HepG2 (cell line): ENCODE measurements around the gene SYMPK. TPM values are rescaled to one million over a fixed set of nuclear protein-coding genes. Genes with fewer than 3 reads are reported as not detected.

Source experiments
- ARNT ChIP-seq: fragments of 450-650 bp; IDR thresholded peaks from 2 replicates; pipeline ENCODE4 v1.6.1; 2017
- CEBPB ChIP-seq: IDR thresholded peaks from 2 replicates; pipeline ENCODE4 v1.6.1; 2011; ENCODE audit warnings: low read depth, low read length, improper control_type of control experiment, borderline replicate concordance
- FOXO1 ChIP-seq: sonication (generic); formaldehyde crosslinking; IDR thresholded peaks from 2 replicates; pipeline ENCODE4 v1.4.0; 2020; ENCODE audit warnings: missing genetic modification reagents
- HCFC1 ChIP-seq: fragments of 150-350 bp; IDR thresholded peaks from 2 replicates; pipeline ENCODE4 v1.6.1; 2014; ENCODE audit warnings: low read depth, low read length
- HDAC1 ChIP-seq: sonication (generic); formaldehyde crosslinking; IDR thresholded peaks from 2 replicates; pipeline ENCODE4 v1.5.1; 2020; ENCODE audit warnings: mild to moderate bottlenecking, missing genetic modification reagents
- HNRNPUL1 ChIP-seq: fragments of 200-400 bp; formaldehyde crosslinking; IDR thresholded peaks from 2 replicates; pipeline ENCODE4 v1.6.1; 2017; ENCODE audit warnings: low read depth, mild to moderate bottlenecking, low read length, moderate library complexity
- KDM4B ChIP-seq: sonication (generic); formaldehyde crosslinking; IDR thresholded peaks from 2 replicates; pipeline ENCODE4 v1.4.0; 2020; ENCODE audit warnings: missing genetic modification reagents
- MAZ ChIP-seq, 2 experiments: sonication (generic) in 1 of 2; formaldehyde crosslinking in 1 of 2; IDR thresholded peaks; 2 replicates each; pipeline versions ENCODE4 v1.5.0 to v1.6.1; 2012 to 2020; ENCODE audit warnings: low read depth in 2 of 2, mild to moderate bottlenecking in 2 of 2, borderline replicate concordance in 1 of 2, improper control_type of control experiment in 1 of 2, low read length in 1 of 2, missing genetic modification reagents in 1 of 2, moderate library complexity in 1 of 2
- NONO ChIP-seq, 2 experiments: fragments of 450-650 bp in 1 of 2; sonication (generic) in 1 of 2; formaldehyde crosslinking in 1 of 2; IDR thresholded peaks in 1 of 2; conservative IDR thresholded peaks in 1 of 2; 2 replicates each; pipeline versions ENCODE4 v1.6.1 to v1.8.0; 2017 to 2022; ENCODE audit warnings: mild to moderate bottlenecking in 1 of 2, missing genetic modification reagents in 1 of 2, moderate library complexity in 1 of 2
- SOX13 ChIP-seq, 3 experiments: fragments of 450-650 bp in 1 of 3; sonication (generic) in 1 of 3; formaldehyde crosslinking in 1 of 3; IDR thresholded peaks in 2 of 3; conservative IDR thresholded peaks in 1 of 3; 2 replicates each; pipeline versions ENCODE4 v1.5.0 to v1.6.1; 2016 to 2020; ENCODE audit warnings: antibody characterized with exemption in 1 of 3, mild to moderate bottlenecking in 1 of 3, missing compliant biosample characterization in 1 of 3, missing genetic modification reagents in 1 of 3, moderate library complexity in 1 of 3
- TBL1XR1 ChIP-seq: fragments of 150-350 bp; IDR thresholded peaks from 2 replicates; pipeline ENCODE4 v1.6.1; 2014; ENCODE audit warnings: borderline replicate concordance, low read length; ENCODE audit not compliant: partially characterized antibody
- TBP ChIP-seq: sonication (generic); formaldehyde crosslinking; IDR thresholded peaks from 2 replicates; pipeline ENCODE4 v1.5.0; 2020; ENCODE audit warnings: missing genetic modification reagents
- YEATS2 ChIP-seq: sonication (generic); formaldehyde crosslinking; IDR thresholded peaks from 2 replicates; pipeline ENCODE4 v1.4.0; 2020; ENCODE audit warnings: missing genetic modification reagents, borderline replicate concordance
- ZBTB38 ChIP-seq: sonication (generic); formaldehyde crosslinking; IDR thresholded peaks from 2 replicates; pipeline ENCODE4 v1.5.1; 2020; ENCODE audit warnings: mild to moderate bottlenecking, missing genetic modification reagents
- ZFP91 ChIP-seq: sonication (generic); formaldehyde crosslinking; IDR thresholded peaks from 2 replicates; pipeline ENCODE4 v1.9.0; 2022; ENCODE audit warnings: missing genetic modification reagents, mild to moderate bottlenecking, borderline replicate concordance
- ZMYM3 ChIP-seq: sonication (generic); formaldehyde crosslinking; IDR thresholded peaks from 2 replicates; pipeline ENCODE4 v1.5.1; 2020; ENCODE audit warnings: mild to moderate bottlenecking, missing genetic modification reagents
- ZNF484 ChIP-seq: sonication (generic); formaldehyde crosslinking; IDR thresholded peaks from 2 replicates; pipeline ENCODE4 v1.5.1; 2020; ENCODE audit warnings: mild to moderate bottlenecking, low read depth, missing genetic modification reagents, borderline replicate concordance
- ZNF570 ChIP-seq: sonication (generic); formaldehyde crosslinking; IDR thresholded peaks from 2 replicates; pipeline ENCODE4 v1.4.0; 2020; ENCODE audit warnings: mild to moderate bottlenecking, missing genetic modification reagents, borderline replicate concordance
- ZNF589 ChIP-seq: sonication (generic); formaldehyde crosslinking; conservative IDR thresholded peaks from 2 replicates; pipeline ENCODE4 v1.8.0; 2022; ENCODE audit warnings: mild to moderate bottlenecking, moderate library complexity, missing genetic modification reagents
- ZNF724P ChIP-seq: sonication (generic); formaldehyde crosslinking; IDR thresholded peaks from 2 replicates; pipeline ENCODE4 v1.8.0; 2022; ENCODE audit warnings: missing genetic modification reagents, borderline replicate concordance
- ZSCAN31 ChIP-seq: sonication (generic); formaldehyde crosslinking; IDR thresholded peaks from 2 replicates; pipeline ENCODE4 v1.5.0; 2020; ENCODE audit warnings: low read depth, mild to moderate bottlenecking, missing genetic modification reagents
- polyA plus RNA-seq, 8 experiments: library from polyadenylated mRNA; depleted of rRNA in 3 of 8; stranded (reverse) in 7 of 8; unstranded in 1 of 8; fragments of >200 nt; fragmentation: Illumina TruSeq in 4 of 8; extraction: Trizol in 4 of 8; gene quantifications; 2 replicates each; pipeline versions ENCODE4 v1.2.1 to v1.2.3, GENCODE V29; 2011 to 2016; ENCODE audit warnings: low read depth in 4 of 8, missing spikeins in 1 of 8, mixed read lengths in 1 of 8; ENCODE audit not compliant: insufficient read depth in 1 of 8
- total RNA-seq, 5 experiments: library from RNA; depleted of rRNA; stranded (reverse); fragments of >200 nt; fragmentation: Illumina TruSeq; extraction: Trizol; gene quantifications; 2 replicates each; pipeline ENCODE4 v1.2.3, GENCODE V29; 2016; ENCODE audit warnings: low read depth in 1 of 5
- TF ChIP-seq, protein P1 (sequence below): sonication (generic); formaldehyde crosslinking; IDR thresholded peaks from 2 replicates; pipeline ENCODE4 v1.4.0; 2020; ENCODE audit warnings: missing genetic modification reagents

Gene SYMPK
- total and polyA plus RNA-seq, 2 of the 13 experiments (the other 11 are each of a cell fraction or from before 2014, with no cell fraction given) = 21.9 to 55.7 TPM

DNA sequence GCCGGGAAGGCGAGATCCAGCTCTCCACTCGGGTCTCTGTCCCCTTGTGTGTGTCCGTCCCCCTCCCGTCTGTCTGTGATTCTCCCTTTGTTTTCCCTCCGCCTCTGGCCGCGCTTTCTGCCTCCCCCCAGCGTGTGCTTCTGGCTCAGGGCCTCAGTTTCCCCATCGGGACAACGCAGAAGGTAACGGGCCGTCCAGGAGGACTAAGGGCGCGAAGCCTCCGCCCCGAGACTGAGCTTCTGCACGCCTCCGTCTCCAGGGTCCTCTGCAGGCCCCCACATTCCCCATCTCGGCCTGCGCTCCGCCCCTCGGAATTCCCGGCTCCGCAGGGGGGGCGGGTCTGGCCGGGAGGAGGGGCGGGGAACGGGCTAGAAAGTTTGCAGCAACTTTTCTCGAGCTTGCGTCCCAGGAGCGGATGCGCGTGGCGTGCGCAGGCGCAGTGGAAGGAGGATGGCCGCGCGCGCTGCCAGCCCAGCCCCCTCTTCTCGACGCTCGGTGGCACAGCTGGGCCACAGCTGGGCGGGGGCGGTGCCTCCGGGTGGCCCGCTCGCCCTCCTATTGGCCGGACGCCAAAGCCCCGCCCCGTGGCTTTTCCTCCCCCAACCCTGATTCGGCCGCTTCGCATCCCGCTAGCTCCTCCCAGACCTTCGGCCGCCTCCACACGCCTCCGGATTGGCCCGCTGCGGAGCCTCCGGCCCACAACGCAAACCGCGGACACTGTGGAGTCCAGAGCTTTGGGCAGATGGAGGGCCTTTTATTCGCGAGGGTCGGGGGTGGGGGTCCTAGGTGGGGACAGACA, 93.8 kb downstream of the SYMPK start, which contains the start of gene SIX5 (continued):
- TF ChIP-seq CEBPB (peak; percentile 75), ZFP91 (CRISPR knock-in tag) (0 out of 2 replicates have a peak, but pooled peaks have one; percentile 55), HNRNPUL1 (0 out of 2 replicates have a peak, but pooled peaks have one; percentile 15), KDM4B (peak; percentile 79), ZNF589 (CRISPR knock-in tag) (peak; percentile 45; the same call in 1 of the 2 replicates), ZMYM3 (CRISPR knock-in tag) (0 out of 2 replicates have a peak, but pooled peaks have one; percentile 30), ZNF724P (CRISPR knock-in tag) (no peak), MAZ (IDR thresholded peaks at IDR 0.05; ENCODE audit: borderline replicate concordance, low read depth, low read length) (peak; percentile 95), MAZ (CRISPR knock-in tag; IDR thresholded peaks at IDR 0.05; ENCODE audit: low read depth) (peak; percentile 93), ARNT (no peak), ZNF484 (CRISPR knock-in tag) (no peak), ZBTB38 (peak; percentile 44; the same call in 1 of the 2 replicates), TBL1XR1 (peak; percentile 42), YEATS2 (CRISPR knock-in tag) (peak; percentile 68; the same call in 1 of the 2 replicates), FOXO1 (CRISPR knock-in tag) (no peak), HDAC1 (CRISPR knock-in tag) (peak; percentile 70), NONO (IDR thresholded peaks at IDR 0.05) (no peak), NONO (CRISPR knock-in tag; conservative IDR thresholded peaks at IDR 0.05) (peak; percentile 47; the same call in 1 of the 2 replicates), SOX13 (IDR thresholded peaks at IDR 0.05) (0 out of 2 replicates have a peak, but pooled peaks have one; percentile 27), SOX13 (CRISPR knock-in tag; conservative IDR thresholded peaks at IDR 0.05 in 1 of 2, IDR thresholded peaks at IDR 0.05 in 1 of 2) (peak in 1 of 2 experiments; percentile 63; a peak in 2 of 4 replicates), ZSCAN31 (peak; percentile 70), ZNF570 (CRISPR knock-in tag) (no peak), TBP (CRISPR knock-in tag) (no peak), HCFC1 (peak; percentile 36; the same call in 1 of the 2 replicates)
- TF ChIP-seq, protein P1, sequence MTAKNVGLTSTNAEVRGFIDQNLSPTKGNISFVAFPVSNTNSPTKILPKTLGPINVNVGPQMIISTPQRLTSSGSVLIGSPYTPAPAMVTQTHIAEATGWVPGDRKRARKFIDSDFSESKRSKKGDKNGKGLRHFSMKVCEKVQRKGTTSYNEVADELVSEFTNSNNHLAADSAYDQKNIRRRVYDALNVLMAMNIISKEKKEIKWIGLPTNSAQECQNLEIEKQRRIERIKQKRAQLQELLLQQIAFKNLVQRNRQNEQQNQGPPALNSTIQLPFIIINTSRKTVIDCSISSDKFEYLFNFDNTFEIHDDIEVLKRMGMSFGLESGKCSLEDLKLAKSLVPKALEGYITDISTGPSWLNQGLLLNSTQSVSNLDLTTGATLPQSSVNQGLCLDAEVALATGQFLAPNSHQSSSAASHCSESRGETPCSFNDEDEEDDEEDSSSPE (CRISPR knock-in tag) = peak; percentile 86
